Calu3 (cell line): ENCODE data around the gene AGBL4. TPM values are rescaled to one million over a fixed set of nuclear protein-coding genes. Genes with fewer than 3 reads are reported as not detected.

Experiments
- BruUV-seq: library from RNA; stranded (reverse); fragments of 400-500 nt; replicated peaks from 2 replicates; lab custom pipeline; 2021; lab: Mats Ljungman, UMichigan
- CTCF ChIA-PET: fragments of 300-600 bp; sonication (Branson Sonifier 250); formaldehyde crosslinking; loops from one replicate; lab custom pipeline; 2022; ENCODE audit warnings: antibody characterized with exemption; lab: Charles Lee
- DNase-seq: peaks from one replicate; pipeline ENCODE4 v3.0.0; 2022
- H3K27ac Mint-ChIP-seq: one replicate; pipeline ENCODE4 v1.8.0; 2022; ENCODE audit warnings: mixed read lengths; ENCODE audit not compliant: unreplicated experiment
- H3K27me3 Mint-ChIP-seq: one replicate; pipeline ENCODE4 v1.8.0; 2022; ENCODE audit warnings: mixed read lengths; ENCODE audit not compliant: unreplicated experiment
- H3K36me3 Mint-ChIP-seq: one replicate; pipeline ENCODE4 v1.8.0; 2022; ENCODE audit warnings: mild to moderate bottlenecking, moderate library complexity, mixed read lengths; ENCODE audit not compliant: insufficient read depth, unreplicated experiment
- H3K4me1 Mint-ChIP-seq: one replicate; pipeline ENCODE4 v1.8.0; 2022; ENCODE audit warnings: mild to moderate bottlenecking, low read depth, mixed read lengths; ENCODE audit not compliant: unreplicated experiment
- H3K4me3 Mint-ChIP-seq: one replicate; pipeline ENCODE4 v1.8.0; 2022; ENCODE audit warnings: mild to moderate bottlenecking, low read depth, moderate library complexity, mixed read lengths; ENCODE audit not compliant: unreplicated experiment
- H3K9me3 Mint-ChIP-seq: one replicate; pipeline ENCODE4 v1.8.0; 2022; ENCODE audit warnings: low read depth, mixed read lengths; ENCODE audit not compliant: unreplicated experiment
- intact Hi-C: fragments of 100-400 bp; cut with micrococcal nuclease; formaldehyde crosslinking; loops from one replicate; pipeline ENCODE4 v1.10.0; 2022; ENCODE audit not compliant: unreplicated experiment
- total RNA-seq: library from RNA; stranded (reverse); gene quantifications from 2 replicates; pipeline ENCODE4 v1.2.3, GENCODE V29; 2022
- TF ChIP-seq, protein P1 (sequence below): fragments of 200-600 bp; IDR thresholded peaks from one replicate; pipeline ENCODE4 v1.8.0; 2022; ENCODE audit warnings: antibody characterized with exemption; ENCODE audit not compliant: unreplicated experiment

AGBL4 gene
- total RNA-seq, 1 experiment from 2014 or later: not detected

DNA sequence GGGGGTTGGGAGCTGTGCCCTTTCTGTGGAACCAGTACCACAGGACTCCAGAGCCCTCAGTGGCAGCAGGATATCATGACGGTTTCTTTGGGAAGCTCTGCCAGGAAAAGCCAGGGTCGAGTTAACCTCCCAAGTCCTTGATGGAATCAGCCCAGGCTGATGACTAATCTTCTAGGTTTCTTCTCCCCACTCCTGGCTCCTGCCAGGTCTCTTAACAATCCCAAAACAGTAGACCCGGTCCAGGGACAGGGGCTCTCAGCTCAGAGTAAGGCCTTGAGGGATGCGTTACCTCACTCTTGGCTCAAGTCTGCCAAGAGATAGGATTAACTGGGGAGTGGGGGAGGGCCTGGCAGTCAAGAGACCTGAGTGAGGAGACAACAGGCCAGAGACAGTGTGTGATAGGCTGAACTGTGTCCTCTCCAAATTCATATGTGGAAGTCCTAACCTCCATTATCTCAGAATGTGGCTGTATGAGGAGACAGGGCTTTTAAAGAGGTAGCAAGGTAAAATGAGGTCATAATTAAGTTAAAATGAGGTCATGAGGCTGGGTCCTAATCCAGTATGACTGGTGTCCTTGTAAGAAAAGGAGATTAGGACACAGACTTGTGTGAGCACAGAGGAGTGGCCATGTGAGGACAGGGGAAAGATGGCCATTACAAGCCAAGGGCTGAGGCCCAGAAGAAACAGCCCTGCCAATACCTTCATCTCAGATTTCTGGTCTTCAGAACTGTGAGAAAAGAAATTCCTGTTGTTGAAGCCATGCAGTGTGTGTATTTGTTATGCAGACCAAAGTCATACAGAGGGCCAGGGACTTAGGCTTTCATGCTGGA lies 1342.1 kb downstream of the AGBL4 start:
- intact Hi-C loops: loop anchor here (10.0 kb wide), 1 partner anchor 1653 kb away; no protein-coding TSS in a partner anchor
- peaks cover 12% of the 10 kb centered on the region for H3K4me1 Mint-ChIP-seq
- no peaks in the 10 kb centered on the region for H3K36me3 Mint-ChIP-seq
- no peak overlapping the region for H3K4me3 Mint-ChIP-seq
- no TSS peak for BruUV-seq
- CTCF ChIA-PET: interaction anchor here (0.7 kb wide), 1 partner anchor 92 kb away, joined by 5 read pairs; no protein-coding TSS in a partner anchor
- no peak for DNase-seq
- no peaks in the 10 kb centered on the region for H3K9me3 Mint-ChIP-seq
- no peak overlapping the region for H3K27ac Mint-ChIP-seq
- no peaks in the 10 kb centered on the region for H3K27me3 Mint-ChIP-seq
- TF ChIP-seq, protein P1, sequence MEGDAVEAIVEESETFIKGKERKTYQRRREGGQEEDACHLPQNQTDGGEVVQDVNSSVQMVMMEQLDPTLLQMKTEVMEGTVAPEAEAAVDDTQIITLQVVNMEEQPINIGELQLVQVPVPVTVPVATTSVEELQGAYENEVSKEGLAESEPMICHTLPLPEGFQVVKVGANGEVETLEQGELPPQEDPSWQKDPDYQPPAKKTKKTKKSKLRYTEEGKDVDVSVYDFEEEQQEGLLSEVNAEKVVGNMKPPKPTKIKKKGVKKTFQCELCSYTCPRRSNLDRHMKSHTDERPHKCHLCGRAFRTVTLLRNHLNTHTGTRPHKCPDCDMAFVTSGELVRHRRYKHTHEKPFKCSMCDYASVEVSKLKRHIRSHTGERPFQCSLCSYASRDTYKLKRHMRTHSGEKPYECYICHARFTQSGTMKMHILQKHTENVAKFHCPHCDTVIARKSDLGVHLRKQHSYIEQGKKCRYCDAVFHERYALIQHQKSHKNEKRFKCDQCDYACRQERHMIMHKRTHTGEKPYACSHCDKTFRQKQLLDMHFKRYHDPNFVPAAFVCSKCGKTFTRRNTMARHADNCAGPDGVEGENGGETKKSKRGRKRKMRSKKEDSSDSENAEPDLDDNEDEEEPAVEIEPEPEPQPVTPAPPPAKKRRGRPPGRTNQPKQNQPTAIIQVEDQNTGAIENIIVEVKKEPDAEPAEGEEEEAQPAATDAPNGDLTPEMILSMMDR: no peak

DNA sequence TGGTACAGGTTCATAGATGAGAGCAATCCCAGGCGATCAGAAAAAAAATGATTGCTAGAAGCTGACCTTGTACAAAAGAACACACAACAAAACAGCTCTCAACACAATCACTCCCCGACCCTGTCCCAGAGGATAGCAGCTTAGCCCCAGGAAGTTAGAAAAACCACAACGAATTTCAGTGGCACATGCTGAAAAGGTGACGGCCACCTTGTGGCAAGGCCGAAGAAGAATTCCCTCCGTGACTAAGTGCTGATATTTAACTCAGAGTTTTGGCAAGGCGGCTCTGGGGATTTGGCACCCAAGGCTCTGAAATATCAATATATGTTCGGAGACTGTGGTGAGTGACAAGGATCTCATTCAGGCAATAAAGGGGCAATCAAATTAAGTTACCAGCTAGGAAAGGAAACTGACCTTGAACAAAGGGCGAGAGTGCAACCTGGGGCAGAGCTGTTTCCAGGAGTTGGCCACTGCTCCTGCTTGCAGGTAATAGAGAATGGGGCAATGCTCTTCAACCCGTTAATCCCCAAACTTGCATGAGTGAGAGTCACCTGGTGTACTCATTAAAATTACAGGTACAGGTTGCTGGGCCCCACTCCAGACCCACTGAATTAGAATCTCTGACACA lies 1343.2 kb downstream of the AGBL4 start:
- no peak overlapping the region for H3K27ac Mint-ChIP-seq
- H3K9me3 Mint-ChIP-seq: no peaks in the 10 kb centered on the region
- no peak overlapping the region for H3K4me3 Mint-ChIP-seq
- DNase-seq: no peak
- H3K4me1 Mint-ChIP-seq: peaks cover 12% of the 10 kb centered on the region
- intact Hi-C loops: loop anchor here (10.0 kb wide), 1 partner anchor 1654 kb away; no protein-coding TSS in a partner anchor
- no peaks in the 10 kb centered on the region for H3K36me3 Mint-ChIP-seq
- BruUV-seq: no TSS peak
- CTCF ChIA-PET: interaction anchor here (1.0 kb wide), 1 partner anchor 137 kb away, joined by 3 read pairs; no protein-coding TSS in a partner anchor
- TF ChIP-seq, protein P1: no peak
- no peaks in the 10 kb centered on the region for H3K27me3 Mint-ChIP-seq

DNA sequence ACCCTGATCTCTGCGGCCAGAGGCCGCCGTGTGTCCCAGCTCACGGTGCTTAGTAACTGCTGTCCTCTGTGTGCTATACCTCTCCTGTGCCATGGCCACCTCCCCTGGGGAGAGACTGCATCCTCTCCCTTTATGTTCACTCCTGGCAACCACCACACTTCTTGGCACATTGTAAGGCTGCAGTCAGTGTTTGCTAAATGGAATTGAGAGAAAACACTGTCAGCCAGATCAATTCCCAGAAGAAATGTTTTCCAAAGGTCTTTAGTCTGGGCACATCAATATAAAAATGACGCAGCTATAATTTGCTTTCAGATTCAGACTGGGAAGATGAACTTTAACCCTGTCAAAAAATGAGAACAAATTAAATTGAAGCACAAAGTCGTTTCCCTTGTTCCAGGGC lies 1343.9 kb downstream of the AGBL4 start:
- peaks cover 19% of the 10 kb centered on the region for H3K4me1 Mint-ChIP-seq
- BruUV-seq: no TSS peak
- H3K27ac Mint-ChIP-seq: no peak overlapping the region
- TF ChIP-seq, protein P1: no peak
- H3K36me3 Mint-ChIP-seq: no peaks in the 10 kb centered on the region
- no peaks in the 10 kb centered on the region for H3K27me3 Mint-ChIP-seq
- CTCF ChIA-PET: interaction anchor here (1.0 kb wide), 1 partner anchor 138 kb away, joined by 3 read pairs; no protein-coding TSS in a partner anchor
- H3K4me3 Mint-ChIP-seq: no peak overlapping the region
- no peak for DNase-seq
- intact Hi-C loops: loop anchor here (10.0 kb wide), 2 partner anchors 1655 to 1675 kb away; no protein-coding TSS in a partner anchor
- no peaks in the 10 kb centered on the region for H3K9me3 Mint-ChIP-seq

DNA sequence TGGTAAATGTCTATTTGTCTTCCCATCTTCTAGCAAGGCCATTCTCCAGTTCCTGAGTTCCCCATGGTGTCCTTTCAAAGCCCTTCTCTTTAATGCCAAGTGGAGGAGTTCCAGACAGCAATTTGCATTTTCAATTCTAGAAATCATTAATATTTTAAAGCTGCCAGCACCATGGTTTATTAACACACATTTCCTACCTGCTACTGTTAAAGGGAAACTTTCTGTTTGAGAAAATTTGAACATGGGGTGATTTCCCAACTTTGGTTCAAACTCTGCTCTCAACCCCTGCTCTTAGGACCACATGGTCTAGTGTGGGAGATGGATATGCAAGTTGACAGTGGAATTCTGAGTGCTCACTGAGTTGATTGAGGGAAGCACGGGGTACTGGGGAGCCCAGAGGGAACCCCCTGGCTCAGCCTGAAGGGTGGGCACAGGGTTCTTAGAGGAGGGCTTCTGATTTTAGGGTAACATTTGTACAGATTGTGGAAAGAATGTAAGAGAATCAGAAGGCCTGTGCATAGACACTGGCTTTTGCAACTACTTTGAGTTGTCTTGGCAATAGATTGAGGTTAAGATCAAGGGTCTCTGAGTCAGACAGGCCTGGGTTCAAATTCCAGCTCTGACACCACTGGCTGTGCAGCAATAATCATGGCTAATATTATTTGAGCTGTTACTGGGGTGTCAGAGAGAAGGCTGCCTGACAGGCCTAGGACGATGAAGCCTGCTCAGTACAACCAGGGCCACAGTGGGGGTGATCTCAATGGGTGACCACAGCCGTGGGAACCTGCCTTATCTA lies 1344.8 kb downstream of the AGBL4 start:
- TF ChIP-seq, protein P1: no peak
- Mint-ChIP-seq H3K4me1 (peaks cover 23% of the 10 kb centered on the region), H3K36me3 (no peaks in the 10 kb centered on the region), H3K27ac (no peak overlapping the region), H3K4me3 (no peak overlapping the region), H3K9me3 (no peaks in the 10 kb centered on the region), H3K27me3 (no peaks in the 10 kb centered on the region)
- CTCF ChIA-PET: interaction anchor here (0.6 to 2.9 kb wide), 3 partner anchors 15 to 1734 kb away, joined by 6 to 78 read pairs (median 6); no protein-coding TSS in a partner anchor
- BruUV-seq: no TSS peak
- DNase-seq: no peak
- intact Hi-C loops: loop anchor here (10.0 kb wide), 1 partner anchor 1676 kb away; no protein-coding TSS in a partner anchor
